ENCODE data around the gene POR.

GRCh38 chr7:75984130-75985008 lies 69.4 kb downstream of the POR start:
- TF ChIP-seq CSDC2 (CRISPR knock-in tag; IDR thresholded peaks at IDR 0.05) (no peak), POU6F1 (CRISPR knock-in tag; IDR thresholded peaks at IDR 0.05; ENCODE audit: borderline replicate concordance, low read depth) (no peak), ARNTL (CRISPR knock-in tag; IDR thresholded peaks at IDR 0.05; ENCODE audit: borderline replicate concordance, low read depth) (no peak), PATZ1 (CRISPR knock-in tag; IDR thresholded peaks at IDR 0.05; ENCODE audit: borderline replicate concordance) (no peak), GLIS3 (CRISPR knock-in tag; IDR thresholded peaks at IDR 0.05) (no peak), ZFP30 (CRISPR knock-in tag; IDR thresholded peaks at IDR 0.05) (no peak)
- TF ChIP-seq, protein P1, sequence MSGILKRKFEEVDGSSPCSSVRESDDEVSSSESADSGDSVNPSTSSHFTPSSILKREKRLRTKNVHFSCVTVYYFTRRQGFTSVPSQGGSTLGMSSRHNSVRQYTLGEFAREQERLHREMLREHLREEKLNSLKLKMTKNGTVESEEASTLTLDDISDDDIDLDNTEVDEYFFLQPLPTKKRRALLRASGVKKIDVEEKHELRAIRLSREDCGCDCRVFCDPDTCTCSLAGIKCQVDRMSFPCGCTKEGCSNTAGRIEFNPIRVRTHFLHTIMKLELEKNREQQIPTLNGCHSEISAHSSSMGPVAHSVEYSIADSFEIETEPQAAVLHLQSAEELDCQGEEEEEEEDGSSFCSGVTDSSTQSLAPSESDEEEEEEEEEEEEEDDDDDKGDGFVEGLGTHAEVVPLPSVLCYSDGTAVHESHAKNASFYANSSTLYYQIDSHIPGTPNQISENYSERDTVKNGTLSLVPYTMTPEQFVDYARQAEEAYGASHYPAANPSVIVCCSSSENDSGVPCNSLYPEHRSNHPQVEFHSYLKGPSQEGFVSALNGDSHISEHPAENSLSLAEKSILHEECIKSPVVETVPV (CRISPR knock-in tag; IDR thresholded peaks at IDR 0.05) = no peak
